Gastrocnemius medialis (tissue), 4 donors: ENCODE measurements around the gene NUMB. TPM values are rescaled to one million over a fixed set of nuclear protein-coding genes. Genes with fewer than 3 reads are reported as not detected.

Experiments used
- ATAC-seq, 2 donors: fragments of 150-250 bp; one replicate each; pipeline ENCODE4 v1.9.1; 2016
- DNase-seq, 2 donors: peaks; one replicate each; pipeline ENCODE4 v3.0.0-alpha.2; 2019
- H3K27ac ChIP-seq, 4 donors: fragments of 200-600 bp; sonication (generic); 1 replicate in 1 of 4; 2 replicates in 3 of 4; pipeline ENCODE4 v1.5.1; 2016 to 2018; ENCODE audit warnings: mild to moderate bottlenecking in 2 of 4, moderate library complexity in 1 of 4
- H3K27me3 ChIP-seq, 3 donors: fragments of 200-600 bp; sonication (generic) in 2 of 3; 1 replicate in 1 of 3; 2 replicates in 2 of 3; pipeline versions ENCODE4 v1.5.1 to v1.6.0; 2016 to 2019; ENCODE audit warnings: mild to moderate bottlenecking in 1 of 3, moderate library complexity in 1 of 3
- H3K36me3 ChIP-seq, 2 donors: fragments of 200-600 bp; sonication (generic) in 1 of 2; one replicate each; pipeline ENCODE4 v1.5.1; 2017 to 2018
- H3K4me1 ChIP-seq, 2 donors: fragments of 200-600 bp; sonication (generic) in 1 of 2; one replicate each; pipeline ENCODE4 v1.5.1; 2016 to 2017; ENCODE audit warnings: mild to moderate bottlenecking in 2 of 2
- H3K4me3 ChIP-seq, 4 donors: fragments of 200-600 bp; sonication (generic) in 3 of 4; 1 replicate in 1 of 4; 2 replicates in 3 of 4; pipeline ENCODE4 v1.5.1; 2016 to 2019; ENCODE audit warnings: mild to moderate bottlenecking in 2 of 4
- H3K9me3 ChIP-seq, 3 donors: fragments of 200-600 bp; sonication (generic) in 2 of 3; 1 replicate in 1 of 3; 2 replicates in 2 of 3; pipeline ENCODE4 v1.5.1; 2016 to 2019
- POLR2A ChIP-seq, 2 donors: fragments of 450-650 bp; IDR thresholded peaks; one replicate each; pipeline ENCODE4 v1.6.1; 2017; ENCODE audit warnings: antibody characterized with exemption in 2 of 2, mild to moderate bottlenecking in 2 of 2, moderate library complexity in 2 of 2
- in situ Hi-C, 4 donors: fragments of 200-750 bp; cut with MboI; loops; one replicate each; pipeline versions ENCODE4 v1.15.0 to v1.8.0; 2017; ENCODE audit warnings: low sequenced_read_pairs in 4 of 4
- intact Hi-C: fragments of 100-400 bp; cut with DNase I; formaldehyde crosslinking; loops from one replicate; pipeline ENCODE4 v1.15.1; 2023; ENCODE audit warnings: low total_unique reads
- total RNA-seq, 4 donors: library from RNA; depleted of rRNA; stranded (reverse); fragments of >200 nt; gene quantifications; one replicate each; pipeline versions ENCODE4 v1.1.0 to v1.2.3, GENCODE V29; 2016
- TF ChIP-seq, protein P1 (sequence below), 5 experiments: fragments of 450-650 bp in 3 of 5; fragments of 200-600 bp in 2 of 5; sonication (generic) in 2 of 5; IDR thresholded peaks in 4 of 5; conservative IDR thresholded peaks in 1 of 5; 1 replicate in 4 of 5; 2 replicates in 1 of 5; pipeline ENCODE4 v1.5.1; 2016 to 2019; ENCODE audit warnings: antibody characterized with exemption in 5 of 5, mild to moderate bottlenecking in 3 of 5, moderate library complexity in 3 of 5

Gene NUMB
- total RNA-seq, 4 donors from 2014 or later = 14.3 to 29.8 (median 23.6) TPM

DNA sequence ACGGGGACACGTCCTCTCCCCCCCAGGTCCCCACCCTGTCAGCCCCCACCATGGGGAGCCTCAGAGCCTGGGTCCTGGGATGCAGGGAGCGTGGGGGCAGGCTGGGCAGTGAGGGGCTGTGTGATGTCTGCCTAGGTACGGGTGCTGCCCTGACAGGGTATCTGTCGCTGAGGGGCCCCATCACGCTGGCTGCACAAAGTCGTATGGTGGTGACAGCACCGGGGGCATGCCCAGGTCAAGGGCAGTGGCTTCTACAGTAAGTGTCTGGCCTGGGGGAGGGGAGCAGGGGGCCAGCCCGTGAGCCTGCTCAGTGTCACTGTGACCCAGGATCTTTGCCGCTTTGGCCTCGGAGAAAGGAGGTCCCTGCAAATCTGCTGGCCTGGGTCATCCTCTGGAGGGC lies 197.8 kb downstream of the NUMB start:
- Histone ChIP-seq H3K27ac (no peak overlapping the region), H3K36me3 (no peaks in the 10 kb centered on the region), H3K4me3 (no peak overlapping the region), H3K4me1 (no peaks in the 10 kb centered on the region), H3K27me3 (no peaks in the 10 kb centered on the region), H3K9me3 (no peaks in the 10 kb centered on the region)
- TF ChIP-seq, protein P1, sequence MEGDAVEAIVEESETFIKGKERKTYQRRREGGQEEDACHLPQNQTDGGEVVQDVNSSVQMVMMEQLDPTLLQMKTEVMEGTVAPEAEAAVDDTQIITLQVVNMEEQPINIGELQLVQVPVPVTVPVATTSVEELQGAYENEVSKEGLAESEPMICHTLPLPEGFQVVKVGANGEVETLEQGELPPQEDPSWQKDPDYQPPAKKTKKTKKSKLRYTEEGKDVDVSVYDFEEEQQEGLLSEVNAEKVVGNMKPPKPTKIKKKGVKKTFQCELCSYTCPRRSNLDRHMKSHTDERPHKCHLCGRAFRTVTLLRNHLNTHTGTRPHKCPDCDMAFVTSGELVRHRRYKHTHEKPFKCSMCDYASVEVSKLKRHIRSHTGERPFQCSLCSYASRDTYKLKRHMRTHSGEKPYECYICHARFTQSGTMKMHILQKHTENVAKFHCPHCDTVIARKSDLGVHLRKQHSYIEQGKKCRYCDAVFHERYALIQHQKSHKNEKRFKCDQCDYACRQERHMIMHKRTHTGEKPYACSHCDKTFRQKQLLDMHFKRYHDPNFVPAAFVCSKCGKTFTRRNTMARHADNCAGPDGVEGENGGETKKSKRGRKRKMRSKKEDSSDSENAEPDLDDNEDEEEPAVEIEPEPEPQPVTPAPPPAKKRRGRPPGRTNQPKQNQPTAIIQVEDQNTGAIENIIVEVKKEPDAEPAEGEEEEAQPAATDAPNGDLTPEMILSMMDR (IDR thresholded peaks at IDR 0.05 in 4 of 5, conservative IDR thresholded peaks at IDR 0.05 in 1 of 5) = no peak
- no peak for TF ChIP-seq POLR2A (IDR thresholded peaks at IDR 0.05)
- DNase-seq (no peak), ATAC-seq (no peak)
- in situ Hi-C loops (no loop called here), intact Hi-C loops (no loop called here)

DNA sequence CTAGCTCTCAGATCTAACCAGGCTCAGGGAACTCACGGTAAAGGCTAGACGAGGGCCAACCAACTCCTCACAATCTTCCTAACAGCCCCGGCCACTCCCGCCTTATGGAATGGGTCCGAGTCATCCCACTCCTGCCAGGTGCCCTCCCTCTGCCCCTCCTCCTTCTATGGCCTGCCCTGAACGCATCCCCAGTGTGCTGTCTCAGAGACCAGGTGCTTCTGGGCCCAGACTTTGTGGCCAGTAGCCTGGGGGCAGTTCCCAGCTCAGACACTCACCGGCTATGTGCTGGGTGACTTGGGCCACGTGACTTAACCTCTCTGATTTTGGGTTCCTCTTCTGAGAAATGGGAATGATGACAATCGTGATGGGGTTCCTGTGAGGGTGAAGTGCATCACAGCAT lies 198.5 kb downstream of the NUMB start:
- TF ChIP-seq POLR2A (IDR thresholded peaks at IDR 0.05) = no peak
- in situ Hi-C loops = no loop called here
- no peak for ATAC-seq
- Histone ChIP-seq H3K9me3 (no peaks in the 10 kb centered on the region), H3K27ac (no peak overlapping the region), H3K4me1 (no peaks in the 10 kb centered on the region), H3K27me3 (no peaks in the 10 kb centered on the region), H3K4me3 (no peak overlapping the region), H3K36me3 (no peaks in the 10 kb centered on the region)
- intact Hi-C loops = no loop called here
- DNase-seq = no peak

DNA sequence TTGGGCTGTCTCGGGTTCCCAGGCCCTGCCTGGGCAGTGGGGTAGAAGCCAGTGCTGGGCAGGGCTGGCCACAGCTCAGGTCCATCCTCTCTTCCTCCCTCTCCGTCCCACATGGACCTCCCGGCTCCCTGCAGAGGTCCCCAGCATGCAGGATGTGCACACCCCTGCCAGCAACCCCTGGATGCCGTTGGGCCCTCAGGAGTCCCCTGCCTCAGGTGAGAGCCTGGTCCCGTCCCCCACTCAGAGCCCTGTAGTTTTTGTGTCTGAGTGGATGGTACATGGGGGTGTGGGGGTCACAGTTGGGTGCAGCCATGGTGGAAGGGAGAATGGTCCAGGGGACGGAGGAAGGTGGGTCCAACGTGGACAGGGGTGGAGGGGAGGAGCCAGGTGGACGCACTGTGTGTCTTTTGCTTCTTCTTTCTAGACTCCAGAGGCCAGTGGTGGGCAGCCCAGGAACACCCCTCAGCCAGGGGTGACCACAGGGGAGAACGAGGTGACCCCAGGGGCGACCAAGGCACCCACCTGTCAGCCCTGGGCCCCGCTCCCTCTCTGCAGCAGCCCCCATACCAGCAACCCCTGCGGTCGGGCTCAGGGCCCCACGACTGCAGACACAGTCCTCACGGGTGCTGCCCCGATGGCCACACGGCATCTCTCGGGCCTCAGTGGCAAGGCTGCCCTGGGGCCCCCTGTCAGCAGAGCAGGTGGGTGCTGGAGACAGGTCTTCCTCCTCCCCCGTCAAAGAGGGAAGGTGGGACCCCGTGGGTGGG lies 199.3 kb downstream of the NUMB start:
- peak in 1 of 2 donors; percentile 4 for DNase-seq
- Histone ChIP-seq H3K36me3 (no peaks in the 10 kb centered on the region), H3K4me1 (no peaks in the 10 kb centered on the region), H3K4me3 (no peak overlapping the region), H3K9me3 (no peaks in the 10 kb centered on the region), H3K27me3 (no peaks in the 10 kb centered on the region), H3K27ac (no peak overlapping the region)
- no peak for TF ChIP-seq POLR2A (IDR thresholded peaks at IDR 0.05)
- TF ChIP-seq, protein P1 (IDR thresholded peaks at IDR 0.05 in 4 of 5, conservative IDR thresholded peaks at IDR 0.05 in 1 of 5) = no peak
- ATAC-seq = no peak
- in situ Hi-C loops = no loop called here
- intact Hi-C loops = no loop called here

DNA sequence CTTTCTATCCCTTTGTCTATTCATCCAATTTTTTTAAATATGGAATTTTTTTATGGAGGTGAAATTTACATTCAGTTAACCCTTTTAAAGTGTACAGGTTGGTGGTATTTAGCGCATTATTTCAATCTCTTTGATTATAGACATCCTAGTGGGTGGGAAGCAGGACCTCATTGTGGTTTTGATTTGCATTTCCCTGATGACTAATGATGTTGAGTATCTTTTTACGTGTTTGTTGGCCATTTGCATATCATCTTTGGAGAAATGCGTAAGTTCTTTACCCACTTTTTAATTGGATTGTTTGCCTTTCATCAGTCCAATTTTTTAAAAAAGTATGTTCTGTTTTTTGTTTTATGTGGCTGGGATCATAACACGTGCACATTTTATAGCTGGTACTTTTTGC lies 200.3 kb downstream of the NUMB start:
- intact Hi-C loops = no loop called here
- no peak for TF ChIP-seq POLR2A (IDR thresholded peaks at IDR 0.05)
- TF ChIP-seq, protein P1 (IDR thresholded peaks at IDR 0.05 in 4 of 5, conservative IDR thresholded peaks at IDR 0.05 in 1 of 5) = no peak
- DNase-seq (no peak), ATAC-seq (no peak)
- in situ Hi-C loops = no loop called here
- H3K27ac ChIP-seq = no peak overlapping the region
- no peaks in the 10 kb centered on the region for H3K4me1 ChIP-seq
- no peaks in the 10 kb centered on the region for H3K36me3 ChIP-seq
- no peaks in the 10 kb centered on the region for H3K27me3 ChIP-seq
- H3K9me3 ChIP-seq = no peaks in the 10 kb centered on the region
- H3K4me3 ChIP-seq = no peak overlapping the region

DNA sequence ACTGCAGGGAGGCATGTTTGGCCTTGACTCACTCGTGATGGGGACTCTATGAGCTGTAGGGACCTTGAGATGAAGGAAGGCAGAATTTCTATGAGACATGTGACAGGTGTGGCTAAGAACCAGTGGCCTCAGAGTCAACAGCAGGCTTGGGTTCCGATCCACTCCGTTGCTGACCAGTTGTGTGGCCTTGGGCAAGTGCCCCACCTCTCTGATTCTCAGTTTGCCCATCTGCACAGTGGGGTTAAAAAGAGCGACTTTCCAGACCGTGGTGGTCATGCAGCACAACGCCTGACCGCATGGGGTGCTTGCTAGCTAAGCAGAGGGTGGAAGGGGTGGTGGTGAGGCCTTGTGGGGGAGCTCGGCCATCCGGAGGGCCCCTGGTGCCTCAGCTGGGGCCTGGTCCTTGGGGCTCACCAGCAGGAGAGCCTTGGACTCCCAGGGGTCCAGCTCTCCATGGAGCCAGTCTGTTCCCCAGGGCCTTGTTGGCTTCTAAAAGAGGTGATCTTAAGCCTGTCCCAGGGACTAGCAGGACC lies 202.6 kb downstream of the NUMB start:
- H3K27me3 ChIP-seq = no peaks in the 10 kb centered on the region
- H3K9me3 ChIP-seq = no peaks in the 10 kb centered on the region
- H3K4me3 ChIP-seq = no peak overlapping the region
- no peaks in the 10 kb centered on the region for H3K36me3 ChIP-seq
- TF ChIP-seq, protein P1 (IDR thresholded peaks at IDR 0.05 in 4 of 5, conservative IDR thresholded peaks at IDR 0.05 in 1 of 5) = no peak
- TF ChIP-seq POLR2A (IDR thresholded peaks at IDR 0.05) = no peak
- DNase-seq (no peak), ATAC-seq (no peak)
- H3K4me1 ChIP-seq = no peaks in the 10 kb centered on the region
- no peak overlapping the region for H3K27ac ChIP-seq
- intact Hi-C loops = no loop called here
- in situ Hi-C loops = no loop called here
